ENCODE measurements around the gene S100P. TPM values are rescaled to one million over a fixed set of nuclear protein-coding genes. Genes with fewer than 3 reads are reported as not detected.

S100P gene
- total RNA-seq, 4 donors from 2014 or later: 1.2 TPM; not detected in 3

DNA sequence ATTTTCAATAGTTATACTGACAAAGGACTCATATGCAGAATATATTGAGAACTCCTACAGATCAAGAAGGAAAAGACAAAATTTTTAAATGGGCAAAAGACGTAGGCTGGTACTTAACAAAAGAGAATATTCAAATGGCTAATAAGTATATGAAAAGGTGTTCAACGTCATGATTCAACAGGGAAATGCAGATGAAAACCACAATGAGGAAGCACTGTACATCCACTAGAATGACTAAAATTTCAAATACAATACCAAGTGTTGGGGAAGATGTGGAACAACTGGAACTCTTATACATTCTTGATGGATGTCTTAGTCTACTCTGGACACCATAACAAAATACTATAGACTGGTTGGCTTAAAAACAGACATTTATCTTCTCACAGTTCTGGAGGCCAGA lies 17.3 kb downstream of the S100P start:
- no peak for DNase-seq
- TF ChIP-seq CTCF (IDR thresholded peaks at IDR 0.05 in 4 of 5, conservative IDR thresholded peaks at IDR 0.05 in 1 of 5) (no peak), POLR2A (IDR thresholded peaks at IDR 0.05) (no peak)
- intact Hi-C loops (cut with DNase I; ENCODE audit: low total_unique reads): no loop called here
- H3K36me3 ChIP-seq: peaks cover 0 to 8% of the 10 kb centered on the region in 2 donors
- no peak overlapping the region for H3K4me3 ChIP-seq
- in situ Hi-C loops (cut with MboI; ENCODE audit: low sequenced_read_pairs in 4 of 4): loop anchor here in 3 of 4 donors (10.0 kb wide), 4 partner anchors 154 to 364 kb away; partner anchors contain the start of gene GRPEL1 (in 1 of the 3)
- H3K27ac ChIP-seq: no peak overlapping the region
- ATAC-seq: no peak
- no peaks in the 10 kb centered on the region for H3K9me3 ChIP-seq
- no peaks in the 10 kb centered on the region for H3K27me3 ChIP-seq
- H3K4me1 ChIP-seq: peaks cover 40 to 43% of the 10 kb centered on the region in 2 donors

DNA sequence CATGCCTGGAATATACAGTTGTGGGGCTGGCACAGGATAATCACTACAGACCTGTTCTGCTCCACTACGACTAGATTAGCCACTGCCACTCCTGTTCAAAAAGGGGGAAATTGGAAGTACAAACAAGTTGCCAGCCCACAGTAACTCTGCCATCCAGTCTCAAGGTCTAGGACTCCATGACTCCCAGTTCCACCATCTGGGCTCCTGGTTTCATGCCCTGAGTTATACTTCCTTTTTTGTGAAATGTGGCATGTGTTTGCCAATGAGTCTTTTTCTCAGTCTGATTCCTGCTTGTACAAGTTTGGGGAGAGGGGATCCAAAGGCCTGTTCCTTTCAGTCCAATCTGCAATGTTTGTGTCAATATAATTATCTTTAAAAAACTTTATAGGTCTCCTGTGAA lies 21.3 kb downstream of the S100P start:
- no peak for TF ChIP-seq CTCF (IDR thresholded peaks at IDR 0.05 in 4 of 5, conservative IDR thresholded peaks at IDR 0.05 in 1 of 5)
- no peak for TF ChIP-seq POLR2A (IDR thresholded peaks at IDR 0.05)
- intact Hi-C loops (cut with DNase I; ENCODE audit: low total_unique reads): loop anchor here (5.0 kb wide), 1 partner anchor 272 kb away; no protein-coding TSS in a partner anchor
- no peaks in the 10 kb centered on the region for H3K27me3 ChIP-seq
- no peak for DNase-seq
- no peak overlapping the region for H3K27ac ChIP-seq
- in situ Hi-C loops (cut with MboI; ENCODE audit: low sequenced_read_pairs in 4 of 4): loop anchor here in 3 of 4 donors (10.0 kb wide), 4 partner anchors 150 to 360 kb away; partner anchors contain the start of gene GRPEL1 (in 1 of the 3)
- H3K4me3 ChIP-seq: peak overlapping the region in 1 of 4 donors; percentile 83
- peaks cover 29% of the 10 kb centered on the region in 2 donors for H3K4me1 ChIP-seq
- no peaks in the 10 kb centered on the region for H3K9me3 ChIP-seq
- no peaks in the 10 kb centered on the region for H3K36me3 ChIP-seq
- ATAC-seq: no peak

GRCh38 chr4:6715704-6716017 lies 22.0 kb downstream of the S100P start:
- ATAC-seq: peak; percentile 11 to 12
- no peaks in the 10 kb centered on the region for H3K9me3 ChIP-seq
- no peaks in the 10 kb centered on the region for H3K36me3 ChIP-seq
- in situ Hi-C loops (cut with MboI; ENCODE audit: low sequenced_read_pairs in 4 of 4) (loop anchor here in 3 of 4 donors (10.0 kb wide), 4 partner anchors 149 to 359 kb away; partner anchors contain the start of gene GRPEL1 (in 1 of the 3)), intact Hi-C loops (cut with DNase I; ENCODE audit: low total_unique reads) (loop anchor here (1.0 to 5.0 kb wide), 3 partner anchors 55 to 272 kb away; partner anchors contain the start of gene KIAA0232)
- H3K27me3 ChIP-seq: no peaks in the 10 kb centered on the region
- TF ChIP-seq POLR2A (IDR thresholded peaks at IDR 0.05): no peak
- TF ChIP-seq CTCF (IDR thresholded peaks at IDR 0.05 in 4 of 5, conservative IDR thresholded peaks at IDR 0.05 in 1 of 5): no peak
- H3K27ac ChIP-seq: peak overlapping the region; percentile 85 to 95 (median 92)
- peaks cover 27 to 29% of the 10 kb centered on the region in 2 donors for H3K4me1 ChIP-seq
- no peak for DNase-seq
- H3K4me3 ChIP-seq: peak overlapping the region; percentile 75 to 89 (median 80)

- ATAC-seq (peak; percentile 87 to 88), DNase-seq (peak; percentile 81 to 86)
- Histone ChIP-seq H3K27me3 (no peaks in the 10 kb centered on the region), H3K4me1 (peaks cover 27 to 28% of the 10 kb centered on the region in 2 donors), H3K36me3 (no peaks in the 10 kb centered on the region), H3K27ac (peak within 1 kb of the TSS; percentile 85 to 95 (median 92)), H3K9me3 (no peaks in the 10 kb centered on the region), H3K4me3 (peak within 1 kb of the TSS; percentile 75 to 89 (median 80))
- intact Hi-C loops (cut with DNase I; ENCODE audit: low total_unique reads) (loop anchor here (1.0 to 5.0 kb wide), 3 partner anchors 55 to 271 kb away; partner anchors contain the start of gene KIAA0232), in situ Hi-C loops (cut with MboI; ENCODE audit: low sequenced_read_pairs in 4 of 4) (loop anchor here in 3 of 4 donors (10.0 kb wide), 4 partner anchors 149 to 359 kb away; partner anchors contain the start of gene GRPEL1 (in 1 of the 3))
- peak; percentile 85 to 95 for TF ChIP-seq POLR2A (IDR thresholded peaks at IDR 0.05)
- TF ChIP-seq CTCF (IDR thresholded peaks at IDR 0.05 in 4 of 5, conservative IDR thresholded peaks at IDR 0.05 in 1 of 5): peak in 3 of 5 experiments; percentile 30 to 36 (median 34)
These were observed 22.6 kb downstream of the S100P start, which contains the start of gene BLOC1S4 for GRCh38 chr4:6716018-6716911. TSS of gene BLOC1S4 (plus strand) at chr4:6716174. CDS start at chr4:6716210, 36 bp downstream.

Data from gastrocnemius medialis (tissue), 4 donors.